ENCODE data around the gene OR51D1. TPM values are rescaled to one million over a fixed set of nuclear protein-coding genes. Genes with fewer than 3 reads are reported as not detected.

The OR51D1 gene, protein sequence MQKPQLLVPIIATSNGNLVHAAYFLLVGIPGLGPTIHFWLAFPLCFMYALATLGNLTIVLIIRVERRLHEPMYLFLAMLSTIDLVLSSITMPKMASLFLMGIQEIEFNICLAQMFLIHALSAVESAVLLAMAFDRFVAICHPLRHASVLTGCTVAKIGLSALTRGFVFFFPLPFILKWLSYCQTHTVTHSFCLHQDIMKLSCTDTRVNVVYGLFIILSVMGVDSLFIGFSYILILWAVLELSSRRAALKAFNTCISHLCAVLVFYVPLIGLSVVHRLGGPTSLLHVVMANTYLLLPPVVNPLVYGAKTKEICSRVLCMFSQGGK
- polyA plus RNA-seq (2012; ENCODE audit: insufficient read depth, insufficient read length) = not detected

DNA sequence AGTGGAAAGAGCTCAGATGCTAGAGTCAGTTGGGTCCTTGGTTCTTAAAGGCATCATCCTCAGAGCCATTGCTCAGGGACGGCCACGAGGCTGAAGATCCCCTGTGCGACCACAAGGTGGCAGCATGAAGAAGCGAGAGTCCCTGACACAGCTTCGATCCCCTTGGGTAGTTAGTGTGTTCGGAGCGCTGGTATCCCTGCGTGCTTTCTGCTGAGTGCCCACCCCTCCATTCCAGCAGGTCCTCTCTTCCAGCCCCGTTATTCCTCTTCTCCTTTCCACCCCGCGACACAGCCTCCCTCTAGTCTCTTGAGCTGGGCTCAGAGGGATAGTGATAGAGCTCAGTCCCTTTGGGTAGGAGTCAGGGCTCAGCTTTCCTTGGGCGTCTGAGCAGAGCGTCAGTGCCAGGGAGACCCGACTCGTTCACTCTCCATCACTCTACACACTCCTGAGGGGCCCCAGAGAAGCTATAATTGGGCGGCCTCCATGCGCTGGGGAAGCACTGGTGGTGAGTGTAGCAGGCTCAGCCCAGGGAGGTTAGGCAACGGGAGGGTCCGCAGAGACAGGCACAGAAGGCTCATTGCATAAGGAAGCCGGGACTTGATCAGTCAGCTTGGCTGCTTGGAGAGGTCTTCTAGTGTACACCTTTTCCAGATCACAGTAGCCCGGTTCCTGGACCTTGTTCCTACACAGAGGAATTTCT lies at the start of gene OR51D1:
Gene OR51D1 (plus strand): TSS at position 516 of the 700 bp plus-strand sequence. CDS start 2,314 bp downstream, outside the sequence.
- peak; percentile 46 for DNase-seq (ENCODE audit: low read depth, low spot score)
- H3K4me3 ChIP-seq (ENCODE audit: low read length) = no peak within 1 kb of the TSS

DNA sequence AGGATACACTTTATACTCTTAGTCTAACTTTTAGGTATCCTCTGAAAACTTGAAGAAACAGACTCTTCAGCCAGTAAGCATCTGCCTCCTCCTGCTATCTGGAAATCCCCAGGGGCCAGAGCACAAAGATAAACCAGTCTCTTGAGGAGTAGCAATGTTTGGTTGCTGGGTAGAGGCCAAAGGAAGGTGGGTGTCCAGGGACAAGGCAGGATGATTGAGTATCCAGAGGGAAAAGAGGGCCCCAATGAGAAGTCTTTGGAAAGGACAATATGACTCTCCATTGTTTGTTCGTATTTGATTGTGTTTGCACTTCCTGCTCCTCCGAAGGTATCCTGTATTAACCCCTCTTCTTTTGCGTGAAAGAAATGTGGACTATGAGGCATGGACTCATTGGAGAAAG lies 48.3 kb upstream of the OR51D1 start:
- no peak for DNase-seq (ENCODE audit: low read depth, low spot score)
- H3K4me3 ChIP-seq (ENCODE audit: low read length) = no peak overlapping the region

DNA sequence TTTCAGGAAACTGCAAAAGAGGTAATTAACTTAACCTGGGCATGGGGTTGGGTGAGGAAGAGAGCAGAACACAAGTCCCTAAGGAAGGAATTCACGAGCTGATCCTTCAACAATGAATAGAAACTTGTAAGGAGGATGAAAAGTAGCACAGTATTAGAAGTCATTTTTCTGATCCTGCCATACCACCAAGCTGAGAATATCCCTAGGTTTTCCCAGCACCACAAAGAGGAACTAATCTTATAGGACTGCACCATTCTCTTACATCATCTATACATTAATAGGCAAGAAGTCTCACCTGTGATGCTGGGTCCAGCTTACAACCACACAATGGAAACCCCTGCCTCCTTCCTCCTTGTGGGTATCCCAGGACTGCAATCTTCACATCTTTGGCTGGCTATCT lies 43.5 kb upstream of the OR51D1 start, which contains the start of gene OR52I1:
Gene OR52I1 (plus strand): TSS at position 301 of the 400 bp plus-strand sequence. CDS start 0 bp downstream, at position 301.
- no peak for DNase-seq (ENCODE audit: low read depth, low spot score)
- H3K4me3 ChIP-seq (ENCODE audit: low read length) = no peak within 1 kb of the TSS

DNA sequence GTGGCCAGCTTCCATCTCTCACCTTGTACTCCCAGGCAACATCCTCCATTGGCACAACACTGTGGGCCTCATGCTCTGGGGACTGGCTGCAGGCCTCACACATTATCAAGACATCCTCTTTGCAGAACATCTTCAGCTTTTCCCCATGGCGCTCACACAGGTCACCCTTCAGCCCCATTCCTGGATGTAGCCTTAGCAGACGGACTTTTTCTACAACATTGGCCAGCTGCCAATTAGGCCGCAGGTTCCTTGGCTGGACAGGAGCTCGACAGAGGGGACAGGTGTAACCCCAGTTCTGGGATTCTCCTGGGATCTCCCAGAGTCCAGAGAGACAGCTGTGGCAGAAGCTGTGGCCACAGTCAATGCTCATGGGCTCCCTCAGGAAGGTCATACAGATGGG lies 32.2 kb upstream of the OR51D1 start:
- H3K4me3 ChIP-seq (ENCODE audit: low read length) = no peak overlapping the region
- no peak for DNase-seq (ENCODE audit: low read depth, low spot score)

DNA sequence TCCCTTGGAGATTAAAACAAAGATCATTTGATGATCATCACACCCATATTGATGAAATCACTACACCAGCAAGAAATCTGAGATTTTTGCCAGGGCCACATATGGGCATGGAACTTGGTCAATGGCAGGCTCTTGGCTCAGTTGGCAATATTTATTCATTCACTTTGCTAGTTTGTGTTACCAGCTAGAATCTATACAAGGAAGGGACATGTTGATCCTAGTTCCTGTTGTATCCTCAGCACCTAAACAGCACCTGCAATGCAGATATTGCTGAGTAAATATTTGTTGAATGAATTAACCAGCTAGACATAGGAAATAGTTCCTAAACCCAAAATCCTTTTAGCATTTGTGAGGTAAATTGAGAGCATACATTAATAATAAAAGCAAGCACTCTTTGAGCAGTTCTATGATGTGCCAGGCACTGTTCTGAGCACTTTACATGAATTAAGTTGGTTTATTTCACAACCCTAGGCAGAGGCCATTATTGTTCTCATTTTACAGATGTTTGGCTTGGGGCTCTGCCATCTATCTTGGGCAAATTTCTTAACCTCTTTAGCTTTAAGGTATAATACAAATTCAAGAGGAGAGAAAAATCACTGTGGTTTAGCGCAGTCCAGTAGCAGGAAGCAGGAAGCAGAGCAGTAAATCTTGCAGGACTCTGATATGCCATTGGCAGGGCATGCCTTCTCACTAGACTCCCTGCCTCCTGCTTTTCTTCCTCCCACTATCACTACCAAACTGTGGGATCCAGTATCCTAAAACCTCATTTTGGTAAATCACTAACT lies 30.9 kb upstream of the OR51D1 start:
- H3K4me3 ChIP-seq (ENCODE audit: low read length) = no peak overlapping the region
- DNase-seq (ENCODE audit: low read depth, low spot score) = no peak

DNA sequence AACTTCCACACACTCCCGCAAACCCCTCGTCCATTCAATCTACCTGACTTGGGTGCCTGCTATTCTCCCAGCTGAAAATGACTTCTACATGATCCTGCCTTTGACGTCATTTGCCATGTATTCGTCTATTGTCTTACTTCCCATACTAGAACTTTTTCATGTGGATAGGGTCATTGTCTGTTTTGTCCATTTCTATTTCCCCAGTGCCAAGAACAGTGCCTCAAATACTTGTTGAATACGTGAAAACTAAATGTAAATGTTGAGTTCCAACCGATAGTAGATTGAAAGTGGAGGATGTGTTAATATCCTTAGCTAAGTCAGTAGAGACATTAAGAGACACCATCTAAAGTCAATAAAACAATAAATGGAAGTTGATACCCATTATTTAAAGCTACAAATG lies 30.2 kb upstream of the OR51D1 start:
- no peak for DNase-seq (ENCODE audit: low read depth, low spot score)
- peak overlapping the region; percentile 69 for H3K4me3 ChIP-seq (ENCODE audit: low read length)

DNA sequence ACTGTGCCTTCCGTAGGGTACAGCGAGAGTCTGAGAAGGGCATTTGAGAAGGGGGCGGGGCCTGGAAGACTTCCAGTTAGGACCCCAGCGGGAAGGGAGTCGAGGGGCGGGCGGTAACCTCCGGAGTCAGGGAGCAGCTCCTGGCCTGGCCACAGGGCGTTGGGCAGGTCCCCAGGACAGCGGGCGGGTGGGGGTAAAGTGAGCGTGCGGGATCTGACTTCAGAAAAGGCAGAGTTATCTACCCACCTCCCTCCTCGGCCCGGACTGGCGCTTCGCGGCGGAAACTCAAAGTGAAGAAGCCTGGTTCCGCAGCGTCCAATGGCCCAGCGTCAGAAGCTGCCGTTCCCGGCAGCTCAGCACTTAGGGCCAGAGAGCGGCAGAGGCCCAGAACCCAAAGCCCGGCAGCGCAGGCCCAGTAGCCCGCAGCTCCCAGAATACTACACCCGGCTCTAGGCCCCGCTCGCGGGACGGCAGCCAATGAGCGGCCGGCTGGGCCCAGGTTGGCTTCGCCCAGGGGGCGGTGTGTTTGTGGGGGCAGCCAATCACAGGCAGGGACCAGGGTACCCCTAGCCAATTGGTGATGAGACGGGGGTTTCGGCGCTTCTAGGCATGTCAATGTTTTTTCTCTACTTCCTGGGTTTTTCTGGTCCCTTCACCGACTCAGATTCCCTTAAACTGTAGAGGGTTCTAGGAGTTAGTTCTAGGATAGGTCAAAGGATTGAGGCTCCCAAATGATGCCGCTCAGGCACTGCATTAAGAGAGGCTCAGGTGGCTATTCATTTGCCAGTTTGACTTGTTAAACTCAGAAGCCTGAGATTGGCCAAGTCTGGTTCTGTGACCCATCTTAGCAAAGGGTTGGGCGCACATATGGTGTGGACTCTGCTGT lies 29.3 kb upstream of the OR51D1 start, which contains the start of gene TRIM68:
Gene TRIM68 (minus strand): TSS at position 451 of the 886 bp plus-strand sequence. CDS start 2,727 bp downstream, outside the sequence.
- DNase-seq (ENCODE audit: low read depth, low spot score) = peak; percentile 82
- H3K4me3 ChIP-seq (ENCODE audit: low read length) = peak within 1 kb of the TSS; percentile 69

DNA sequence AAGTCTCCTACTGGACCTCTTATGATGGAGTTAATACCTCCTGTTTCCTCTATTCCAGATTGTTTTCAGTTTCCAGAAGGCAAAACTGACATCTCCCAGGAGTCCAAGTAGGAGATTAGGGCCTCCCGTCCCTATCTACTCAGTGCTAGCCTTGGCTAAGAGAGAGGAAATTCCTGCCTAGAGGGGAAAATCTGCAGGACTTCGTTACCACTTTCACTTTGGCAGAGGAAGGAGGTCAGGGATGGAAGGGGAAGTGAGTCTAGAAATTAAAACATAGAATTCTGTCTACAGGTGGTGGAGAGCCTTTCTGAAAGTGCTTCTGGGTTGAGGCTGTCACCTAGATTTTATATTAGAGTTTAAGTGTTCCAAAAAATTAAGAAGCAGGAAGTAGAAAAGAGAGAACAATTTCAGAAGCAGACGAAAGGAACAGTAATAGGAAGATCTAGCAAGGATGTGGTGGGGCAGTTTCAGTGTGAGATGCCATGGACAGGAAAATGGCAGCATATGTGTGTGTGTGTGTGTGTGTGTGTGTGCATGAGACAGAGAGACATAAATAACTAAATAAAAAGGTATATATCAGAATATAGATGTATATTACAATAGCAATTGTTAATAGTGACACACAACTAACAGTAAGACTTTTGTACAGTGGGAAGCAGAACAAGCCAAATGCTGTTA lies 26.9 kb upstream of the OR51D1 start:
- no peak for DNase-seq (ENCODE audit: low read depth, low spot score)
- H3K4me3 ChIP-seq (ENCODE audit: low read length) = no peak overlapping the region

DNA sequence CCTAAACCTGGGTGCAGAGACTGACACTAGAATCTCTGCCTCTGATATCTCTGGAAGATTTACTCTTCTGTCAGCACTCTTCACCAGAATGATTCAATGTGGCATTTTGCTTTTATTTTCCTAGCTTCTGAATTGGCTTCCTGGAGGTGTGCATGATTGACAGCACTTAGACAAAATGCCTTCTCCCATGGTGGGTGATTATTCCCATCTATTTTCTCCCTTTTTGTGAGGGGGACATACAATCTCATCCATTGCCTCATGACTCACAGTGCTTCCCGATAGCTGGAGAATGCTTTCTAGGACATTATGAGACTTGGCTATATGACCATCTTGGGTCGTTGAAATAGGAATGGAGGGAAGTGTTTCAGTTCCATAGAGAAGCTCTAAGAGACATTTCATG lies 25.3 kb upstream of the OR51D1 start:
- DNase-seq (ENCODE audit: low read depth, low spot score) = no peak
- H3K4me3 ChIP-seq (ENCODE audit: low read length) = no peak overlapping the region

DNA sequence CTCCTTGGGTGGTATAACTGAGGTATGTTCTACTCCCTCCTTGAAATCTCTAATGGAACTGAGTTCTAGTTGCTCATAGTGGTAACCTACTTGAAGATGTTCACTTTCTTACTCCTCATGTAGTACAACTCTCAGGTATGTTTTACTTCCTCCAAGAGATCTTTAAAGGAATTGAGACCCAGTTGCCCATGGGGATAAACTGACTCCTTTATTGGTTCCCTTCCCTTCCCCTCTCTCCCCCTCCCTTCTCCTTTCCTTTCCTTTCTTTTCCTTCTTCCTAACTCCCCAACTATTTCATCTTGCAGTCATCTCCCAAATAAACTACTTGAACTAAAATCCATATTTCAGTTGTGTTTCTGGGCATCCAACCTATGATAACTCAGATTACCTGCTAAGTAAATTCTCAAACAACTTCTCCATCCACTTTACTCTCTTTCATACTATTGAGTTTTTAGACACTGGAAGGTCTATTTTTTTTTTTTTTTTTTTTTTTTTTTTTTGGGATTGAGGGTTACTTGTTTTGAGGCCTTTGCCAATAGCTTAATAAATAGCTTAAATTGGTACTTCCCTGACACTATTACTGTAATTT lies 21.3 kb upstream of the OR51D1 start:
- H3K4me3 ChIP-seq (ENCODE audit: low read length) = no peak overlapping the region
- no peak for DNase-seq (ENCODE audit: low read depth, low spot score)

DNA sequence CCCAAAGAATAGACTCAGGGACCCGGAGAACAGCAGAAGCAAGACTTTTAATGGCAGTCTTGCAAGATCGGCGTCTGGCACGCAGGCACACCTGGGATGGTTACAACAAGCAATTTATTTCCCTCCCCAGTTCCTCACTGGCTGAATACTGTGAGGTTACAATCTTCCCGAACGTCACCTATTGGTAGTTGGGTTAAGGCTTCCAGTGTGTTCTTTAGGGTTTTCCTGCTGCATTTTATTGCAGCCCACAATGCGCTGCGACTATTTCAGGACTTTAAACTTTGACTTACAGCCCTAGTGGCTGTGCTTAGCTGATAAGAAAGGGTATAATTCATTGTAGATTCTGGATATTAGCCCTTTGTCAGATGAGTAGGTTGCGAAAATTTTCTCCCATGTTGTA lies 17.8 kb upstream of the OR51D1 start:
- no peak overlapping the region for H3K4me3 ChIP-seq (ENCODE audit: low read length)

DNA sequence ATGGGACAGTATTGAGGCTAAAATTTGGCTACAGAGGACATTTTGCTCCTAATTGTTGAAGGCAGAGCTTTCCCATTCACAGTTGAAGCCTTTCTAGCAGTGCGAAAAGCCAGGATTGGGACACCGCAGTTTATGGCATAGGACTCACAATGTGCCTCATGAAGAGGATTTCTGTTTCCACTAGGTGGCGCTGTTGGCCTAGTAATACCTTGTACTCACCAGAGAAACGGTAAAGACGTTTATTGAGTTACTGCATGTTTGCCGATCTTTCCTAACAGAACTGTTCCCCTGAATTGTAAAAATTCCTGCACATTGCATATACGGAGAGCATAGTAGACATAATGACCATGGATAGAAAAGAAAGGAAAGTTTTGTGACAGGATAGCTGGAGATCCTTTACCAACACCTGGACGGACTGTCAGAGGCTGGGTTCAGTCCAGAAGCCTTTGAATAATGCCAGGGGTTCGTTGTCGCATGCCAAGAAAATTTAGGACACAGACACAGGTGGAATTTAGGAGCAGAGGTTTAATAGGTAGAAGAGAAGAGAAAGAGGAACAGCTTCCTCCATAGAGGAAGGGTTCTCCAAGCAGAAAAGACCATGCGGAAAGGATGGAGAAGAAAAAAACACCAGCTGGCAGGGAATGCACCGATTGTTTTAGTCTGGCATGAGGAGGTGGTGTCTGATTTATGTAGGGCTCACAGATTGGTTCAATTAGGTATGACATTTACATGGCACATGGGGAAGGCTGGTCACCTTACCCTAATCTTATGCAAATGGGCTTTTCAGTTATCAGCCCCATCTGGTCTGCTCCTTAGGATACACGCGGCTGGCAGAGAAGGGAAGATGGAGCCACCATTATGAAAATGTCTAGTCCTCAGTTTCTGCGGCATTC lies 10.8 kb upstream of the OR51D1 start:
- peak; percentile 41 for DNase-seq (ENCODE audit: low read depth, low spot score)
- H3K4me3 ChIP-seq (ENCODE audit: low read length) = no peak overlapping the region

More for the DNA sequence above, 17.8 kb upstream of the OR51D1 start:
- no peak for DNase-seq (ENCODE audit: low read depth, low spot score)

DNA sequence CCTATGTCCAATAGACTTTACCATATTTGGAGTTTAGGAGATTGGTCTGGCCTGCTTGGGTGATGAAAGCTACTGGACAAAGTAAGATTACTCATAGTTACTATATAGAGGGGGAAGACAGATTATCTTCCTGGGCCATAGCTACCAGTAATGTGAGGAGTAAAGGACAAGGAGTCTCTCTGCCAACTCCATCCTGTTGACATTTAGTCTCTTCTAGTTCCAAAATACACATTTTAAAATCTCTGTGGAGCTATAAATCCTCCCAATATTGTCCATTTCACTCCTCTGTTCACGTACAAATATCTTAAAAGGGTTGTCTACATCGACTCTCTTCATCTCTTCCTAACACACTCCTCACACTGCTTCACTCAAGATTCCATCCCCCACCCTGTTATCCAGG lies 1.1 kb upstream of the OR51D1 start:
- no peak overlapping the region for H3K4me3 ChIP-seq (ENCODE audit: low read length)
- no peak for DNase-seq (ENCODE audit: low read depth, low spot score)

DNA sequence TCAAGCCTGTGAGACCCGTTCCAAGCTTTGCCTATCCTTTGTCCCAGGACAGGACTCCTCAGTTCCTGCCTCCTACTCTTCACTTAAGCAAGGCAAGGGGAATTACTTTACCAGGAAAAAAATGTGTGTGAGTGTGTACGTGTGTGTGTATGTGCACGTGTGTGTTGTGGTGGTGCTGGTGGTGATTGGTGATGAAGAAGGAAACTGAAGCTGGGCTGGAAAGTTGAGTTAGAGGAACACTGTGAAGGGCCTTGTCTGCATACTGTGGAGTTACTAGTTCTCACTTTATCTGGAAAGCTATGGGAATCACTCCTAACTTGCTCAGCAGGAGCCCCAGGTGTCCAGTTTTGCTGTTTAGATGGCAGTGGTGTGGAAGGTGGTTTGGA lies 378 bp downstream of the OR51D1 start:
- DNase-seq (ENCODE audit: low read depth, low spot score) = no peak
- no peak overlapping the region for H3K4me3 ChIP-seq (ENCODE audit: low read length)

DNA sequence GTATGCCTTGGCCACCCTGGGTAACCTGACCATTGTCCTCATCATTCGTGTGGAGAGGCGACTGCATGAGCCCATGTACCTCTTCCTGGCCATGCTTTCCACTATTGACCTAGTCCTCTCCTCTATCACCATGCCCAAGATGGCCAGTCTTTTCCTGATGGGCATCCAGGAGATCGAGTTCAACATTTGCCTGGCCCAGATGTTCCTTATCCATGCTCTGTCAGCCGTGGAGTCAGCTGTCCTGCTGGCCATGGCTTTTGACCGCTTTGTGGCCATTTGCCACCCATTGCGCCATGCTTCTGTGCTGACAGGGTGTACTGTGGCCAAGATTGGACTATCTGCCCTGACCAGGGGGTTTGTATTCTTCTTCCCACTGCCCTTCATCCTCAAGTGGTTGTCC lies 2.7 kb downstream of the OR51D1 start:
- DNase-seq (ENCODE audit: low read depth, low spot score) = no peak
- no peak overlapping the region for H3K4me3 ChIP-seq (ENCODE audit: low read length)

DNA sequence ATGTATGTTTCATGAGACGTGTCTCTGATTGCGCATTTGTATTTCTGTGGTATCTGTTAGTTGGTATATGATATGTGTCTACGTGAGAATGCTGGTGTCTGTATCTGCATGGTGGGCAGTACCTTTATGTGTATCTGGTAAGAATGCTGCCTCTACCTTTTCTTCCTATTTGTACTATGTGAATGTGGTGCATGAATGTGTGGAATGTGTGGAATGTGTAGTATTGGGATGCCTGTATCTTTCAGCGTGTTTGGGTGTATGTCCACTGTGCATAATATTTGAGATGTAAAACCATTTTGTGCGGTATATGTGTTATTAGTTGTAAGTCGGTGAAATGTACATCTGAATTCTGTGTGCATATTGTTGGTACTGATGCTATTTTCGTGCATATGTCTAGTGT lies 4.2 kb downstream of the OR51D1 start:
- no peak overlapping the region for H3K4me3 ChIP-seq (ENCODE audit: low read length)
- no peak for DNase-seq (ENCODE audit: low read depth, low spot score)

DNA sequence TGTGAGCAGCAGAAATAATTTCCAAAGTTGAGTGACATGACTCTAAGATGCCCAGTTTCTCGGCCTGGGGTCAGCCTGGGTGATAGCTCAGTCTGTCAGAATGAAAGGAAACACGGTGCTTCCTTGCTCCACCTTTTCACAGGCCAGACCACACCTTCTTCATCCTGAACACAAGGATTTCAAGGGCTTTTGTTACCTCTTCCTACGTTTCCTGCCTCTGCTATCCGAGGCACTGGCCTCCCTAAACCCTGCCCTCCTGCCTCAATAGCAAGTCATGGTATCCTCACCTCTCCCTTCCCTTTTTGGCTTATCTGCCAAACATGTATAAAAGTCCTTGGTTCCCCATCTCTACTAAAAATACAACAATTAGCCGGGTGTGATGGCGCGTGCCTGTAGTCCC lies 4.8 kb downstream of the OR51D1 start:
- no peak overlapping the region for H3K4me3 ChIP-seq (ENCODE audit: low read length)
- DNase-seq (ENCODE audit: low read depth, low spot score) = no peak

Data from Jurkat, Clone E6-1 (cell line).